A549 (cell line): ENCODE data around the gene RBM6.

Experiments used
- CEBPB ChIP-seq, 2 experiments: fragments of >200 bp in 1 of 2; sonication (Bioruptor Twin) in 1 of 2; formaldehyde crosslinking in 1 of 2; IDR thresholded peaks; 2 replicates each; pipeline ENCODE4 v1.6.1; 2012 to 2016
- EP300 ChIP-seq, 2 experiments: fragments of >200 bp; sonication (Bioruptor Twin); formaldehyde crosslinking; IDR thresholded peaks; 2 replicates in 1 of 2; 3 replicates in 1 of 2; pipeline ENCODE4 v1.6.1; 2016 to 2017
- JUN ChIP-seq, 2 experiments: fragments of >200 bp; sonication (Bioruptor Twin); formaldehyde crosslinking; IDR thresholded peaks; 2 replicates in 1 of 2; 3 replicates in 1 of 2; pipeline ENCODE4 v1.6.1; 2016 to 2017
- KDM5A ChIP-seq: fragments of 200-600 bp; sonication (generic); IDR thresholded peaks from 2 replicates; pipeline ENCODE4 v1.6.1; 2016; ENCODE audit warnings: antibody characterized with exemption, mild to moderate bottlenecking
- POLR2AphosphoS2 ChIP-seq: conservative IDR thresholded peaks from 2 replicates; pipeline ENCODE4 v1.6.1; 2012; ENCODE audit warnings: low read length, improper control_type of control experiment, inconsistent platforms
- RARB ChIP-seq: fragments of 250-450 bp; sonication (Bioruptor Pico); IDR thresholded peaks from 2 replicates; pipeline ENCODE4 v1.8.0; 2021; ENCODE audit warnings: mild to moderate bottlenecking, moderate library complexity
- RCOR1 ChIP-seq: fragments of 150-350 bp; IDR thresholded peaks from 2 replicates; pipeline ENCODE4 v1.6.1; 2014; ENCODE audit warnings: antibody characterized with exemption, low read length, low read depth
- RNF2 ChIP-seq: fragments of 200-600 bp; sonication (generic); IDR thresholded peaks from 2 replicates; pipeline ENCODE4 v1.6.1; 2016; ENCODE audit warnings: low read depth, mild to moderate bottlenecking, antibody characterized with exemption, moderate library complexity, borderline replicate concordance
- TF ChIP-seq, protein P1 (sequence below): fragments of 200-600 bp; sonication (generic); IDR thresholded peaks from 2 replicates; pipeline ENCODE4 v1.6.1; 2016; ENCODE audit warnings: antibody characterized with exemption, mild to moderate bottlenecking, moderate library complexity
- TF ChIP-seq, protein P2 (sequence below): fragments of >200 bp; sonication (Bioruptor Twin); formaldehyde crosslinking; IDR thresholded peaks from 3 replicates; pipeline ENCODE4 v1.5.1; 2016
- TF ChIP-seq, protein P3 (sequence below): fragments of 150-350 bp; IDR thresholded peaks from 2 replicates; pipeline ENCODE4 v1.6.1; 2014; ENCODE audit warnings: low read depth, mild to moderate bottlenecking, low read length
- TF ChIP-seq, protein P4 (sequence below): IDR thresholded peaks from 2 replicates; pipeline ENCODE4 v1.6.1; 2012

DNA sequence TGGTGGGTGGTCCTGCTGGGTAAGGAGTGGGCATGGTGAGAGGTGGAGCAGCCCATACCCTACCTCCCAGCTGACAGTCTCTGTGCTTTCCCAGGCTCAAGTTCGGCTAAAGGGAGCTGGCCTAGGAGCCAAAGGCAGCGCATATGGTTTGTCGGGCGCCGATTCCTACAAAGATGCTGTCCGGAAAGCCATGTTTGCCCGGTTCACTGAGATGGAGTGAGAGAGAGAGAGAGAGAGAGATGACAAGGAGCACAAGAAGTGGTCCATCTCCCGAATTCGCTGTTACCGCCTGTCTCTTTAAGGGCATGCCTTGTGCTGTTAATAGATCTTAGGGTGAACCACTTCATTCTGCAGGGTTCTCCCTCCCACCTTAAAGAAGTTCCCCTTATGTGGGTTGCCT lies 178.3 kb downstream of the RBM6 start:
- TF ChIP-seq, protein P1, sequence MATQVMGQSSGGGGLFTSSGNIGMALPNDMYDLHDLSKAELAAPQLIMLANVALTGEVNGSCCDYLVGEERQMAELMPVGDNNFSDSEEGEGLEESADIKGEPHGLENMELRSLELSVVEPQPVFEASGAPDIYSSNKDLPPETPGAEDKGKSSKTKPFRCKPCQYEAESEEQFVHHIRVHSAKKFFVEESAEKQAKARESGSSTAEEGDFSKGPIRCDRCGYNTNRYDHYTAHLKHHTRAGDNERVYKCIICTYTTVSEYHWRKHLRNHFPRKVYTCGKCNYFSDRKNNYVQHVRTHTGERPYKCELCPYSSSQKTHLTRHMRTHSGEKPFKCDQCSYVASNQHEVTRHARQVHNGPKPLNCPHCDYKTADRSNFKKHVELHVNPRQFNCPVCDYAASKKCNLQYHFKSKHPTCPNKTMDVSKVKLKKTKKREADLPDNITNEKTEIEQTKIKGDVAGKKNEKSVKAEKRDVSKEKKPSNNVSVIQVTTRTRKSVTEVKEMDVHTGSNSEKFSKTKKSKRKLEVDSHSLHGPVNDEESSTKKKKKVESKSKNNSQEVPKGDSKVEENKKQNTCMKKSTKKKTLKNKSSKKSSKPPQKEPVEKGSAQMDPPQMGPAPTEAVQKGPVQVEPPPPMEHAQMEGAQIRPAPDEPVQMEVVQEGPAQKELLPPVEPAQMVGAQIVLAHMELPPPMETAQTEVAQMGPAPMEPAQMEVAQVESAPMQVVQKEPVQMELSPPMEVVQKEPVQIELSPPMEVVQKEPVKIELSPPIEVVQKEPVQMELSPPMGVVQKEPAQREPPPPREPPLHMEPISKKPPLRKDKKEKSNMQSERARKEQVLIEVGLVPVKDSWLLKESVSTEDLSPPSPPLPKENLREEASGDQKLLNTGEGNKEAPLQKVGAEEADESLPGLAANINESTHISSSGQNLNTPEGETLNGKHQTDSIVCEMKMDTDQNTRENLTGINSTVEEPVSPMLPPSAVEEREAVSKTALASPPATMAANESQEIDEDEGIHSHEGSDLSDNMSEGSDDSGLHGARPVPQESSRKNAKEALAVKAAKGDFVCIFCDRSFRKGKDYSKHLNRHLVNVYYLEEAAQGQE, result no peak
- no peak for TF ChIP-seq CEBPB (IDR thresholded peaks at IDR 0.05)
- TF ChIP-seq, protein P2, sequence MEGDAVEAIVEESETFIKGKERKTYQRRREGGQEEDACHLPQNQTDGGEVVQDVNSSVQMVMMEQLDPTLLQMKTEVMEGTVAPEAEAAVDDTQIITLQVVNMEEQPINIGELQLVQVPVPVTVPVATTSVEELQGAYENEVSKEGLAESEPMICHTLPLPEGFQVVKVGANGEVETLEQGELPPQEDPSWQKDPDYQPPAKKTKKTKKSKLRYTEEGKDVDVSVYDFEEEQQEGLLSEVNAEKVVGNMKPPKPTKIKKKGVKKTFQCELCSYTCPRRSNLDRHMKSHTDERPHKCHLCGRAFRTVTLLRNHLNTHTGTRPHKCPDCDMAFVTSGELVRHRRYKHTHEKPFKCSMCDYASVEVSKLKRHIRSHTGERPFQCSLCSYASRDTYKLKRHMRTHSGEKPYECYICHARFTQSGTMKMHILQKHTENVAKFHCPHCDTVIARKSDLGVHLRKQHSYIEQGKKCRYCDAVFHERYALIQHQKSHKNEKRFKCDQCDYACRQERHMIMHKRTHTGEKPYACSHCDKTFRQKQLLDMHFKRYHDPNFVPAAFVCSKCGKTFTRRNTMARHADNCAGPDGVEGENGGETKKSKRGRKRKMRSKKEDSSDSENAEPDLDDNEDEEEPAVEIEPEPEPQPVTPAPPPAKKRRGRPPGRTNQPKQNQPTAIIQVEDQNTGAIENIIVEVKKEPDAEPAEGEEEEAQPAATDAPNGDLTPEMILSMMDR, result no peak
- no peak for TF ChIP-seq RCOR1
- no peak for TF ChIP-seq KDM5A
- TF ChIP-seq, protein P3, sequence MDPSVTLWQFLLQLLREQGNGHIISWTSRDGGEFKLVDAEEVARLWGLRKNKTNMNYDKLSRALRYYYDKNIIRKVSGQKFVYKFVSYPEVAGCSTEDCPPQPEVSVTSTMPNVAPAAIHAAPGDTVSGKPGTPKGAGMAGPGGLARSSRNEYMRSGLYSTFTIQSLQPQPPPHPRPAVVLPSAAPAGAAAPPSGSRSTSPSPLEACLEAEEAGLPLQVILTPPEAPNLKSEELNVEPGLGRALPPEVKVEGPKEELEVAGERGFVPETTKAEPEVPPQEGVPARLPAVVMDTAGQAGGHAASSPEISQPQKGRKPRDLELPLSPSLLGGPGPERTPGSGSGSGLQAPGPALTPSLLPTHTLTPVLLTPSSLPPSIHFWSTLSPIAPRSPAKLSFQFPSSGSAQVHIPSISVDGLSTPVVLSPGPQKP, result no peak
- TF ChIP-seq, protein P4, sequence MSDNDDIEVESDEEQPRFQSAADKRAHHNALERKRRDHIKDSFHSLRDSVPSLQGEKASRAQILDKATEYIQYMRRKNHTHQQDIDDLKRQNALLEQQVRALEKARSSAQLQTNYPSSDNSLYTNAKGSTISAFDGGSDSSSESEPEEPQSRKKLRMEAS, result no peak
- no peak for TF ChIP-seq RNF2
- TF ChIP-seq EP300 (IDR thresholded peaks at IDR 0.05), result no peak
- TF ChIP-seq POLR2AphosphoS2, result no peak
- no peak for TF ChIP-seq JUN (IDR thresholded peaks at IDR 0.05)
- TF ChIP-seq RARB (CRISPR knock-in tag), result no peak
